NOMO-1 treated with DMSO at 0.1 percent for 48 hours (cell line): ENCODE results near the gene DAO.

Experiments used
- DNase-seq: peaks from one replicate; lab custom pipeline; 2025; ENCODE audit not compliant: unreplicated experiment; lab: John Stamatoyannopoulos, UW

Gene DAO

DNA sequence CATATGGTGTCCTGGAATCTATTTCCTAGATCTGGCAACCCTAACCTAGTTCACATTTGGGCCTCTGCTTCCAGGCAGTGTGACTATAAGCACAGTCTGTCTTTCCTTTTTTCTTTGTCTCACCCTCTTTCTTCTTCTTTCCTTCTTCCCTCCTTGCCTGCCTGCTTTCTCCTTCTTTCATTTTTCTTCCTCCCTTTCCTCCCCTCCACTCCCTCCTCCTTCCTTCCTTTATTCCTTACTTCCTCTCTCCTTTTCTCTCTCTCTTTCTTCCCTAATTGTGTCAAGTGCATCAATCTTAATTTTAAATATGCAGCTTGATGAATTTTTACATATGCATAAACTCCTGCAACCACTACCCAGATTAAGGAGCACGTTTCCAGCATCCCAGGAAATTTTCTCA lies 4.6 kb upstream of the DAO start:
- no peak for DNase-seq

GRCh38 chr12:108875682-108876361 lies 4.1 kb upstream of the DAO start:
- DNase-seq: peak; percentile 26

- DNase-seq: no peak
Measured at GRCh38 chr12:108876550-108876949, 3.3 kb upstream of the DAO start.

DNA sequence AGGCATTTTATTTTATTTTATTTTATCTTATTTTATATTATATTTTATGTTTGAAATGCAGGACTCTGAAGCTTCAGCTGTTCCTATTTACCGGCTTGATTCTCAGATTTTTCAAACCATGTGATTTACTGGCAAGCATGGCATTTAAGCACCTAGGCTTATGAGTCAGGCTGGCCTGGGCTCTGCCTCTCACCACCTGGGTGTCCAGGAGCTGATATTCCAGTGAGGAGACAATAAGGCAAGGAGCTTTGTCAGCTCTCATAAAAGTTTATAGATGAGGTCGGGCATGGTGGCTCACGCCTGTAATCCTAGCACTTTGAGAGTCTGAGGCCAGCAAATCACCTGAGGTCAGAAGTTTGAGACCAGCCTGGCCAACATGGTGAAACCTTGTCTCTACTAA lies 2.1 kb downstream of the DAO start:
- DNase-seq: no peak

DNA sequence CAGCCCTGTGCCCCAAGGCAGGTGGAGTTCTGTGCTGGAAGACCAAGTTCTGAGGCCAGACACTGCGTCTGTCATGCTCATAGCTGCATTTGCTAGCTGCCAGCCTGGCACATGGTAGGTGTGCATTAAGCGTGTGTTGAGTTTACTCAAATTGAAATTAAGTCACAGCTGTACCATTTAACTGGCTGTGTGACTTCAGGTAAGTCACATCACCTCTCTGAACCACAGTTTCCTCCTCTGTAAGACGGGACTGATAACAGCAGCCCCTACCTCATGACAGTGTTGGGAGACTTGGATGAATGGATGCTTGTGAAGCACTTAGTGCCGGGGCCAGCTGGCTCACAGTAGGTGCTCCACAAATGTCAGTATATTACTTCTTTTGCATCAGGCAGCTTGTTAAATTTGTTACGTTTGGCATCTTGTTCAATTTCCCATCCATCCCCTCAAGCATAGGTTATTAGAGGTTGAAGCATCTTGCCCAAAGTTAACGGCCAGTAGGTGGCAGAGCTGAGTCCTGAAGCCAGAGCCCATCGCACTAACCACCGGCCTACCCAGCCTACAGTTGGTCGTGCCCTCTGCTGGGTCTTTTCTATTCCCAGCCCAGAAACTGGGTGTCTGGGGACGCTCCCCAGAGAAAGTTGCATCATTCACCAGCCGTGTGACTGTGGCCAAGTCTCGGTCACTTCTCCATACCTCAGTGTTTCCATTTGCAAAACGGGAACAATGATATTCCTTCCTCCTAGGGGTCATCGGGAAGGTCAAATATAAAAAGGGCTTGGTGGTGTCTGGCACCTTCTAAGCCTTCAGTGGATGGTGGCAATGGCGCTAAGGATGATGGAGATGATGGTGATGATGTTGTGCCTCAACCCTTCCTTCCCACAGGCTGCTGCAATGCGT lies 4.5 kb downstream of the DAO start:
- DNase-seq: peak; percentile 50

DNA sequence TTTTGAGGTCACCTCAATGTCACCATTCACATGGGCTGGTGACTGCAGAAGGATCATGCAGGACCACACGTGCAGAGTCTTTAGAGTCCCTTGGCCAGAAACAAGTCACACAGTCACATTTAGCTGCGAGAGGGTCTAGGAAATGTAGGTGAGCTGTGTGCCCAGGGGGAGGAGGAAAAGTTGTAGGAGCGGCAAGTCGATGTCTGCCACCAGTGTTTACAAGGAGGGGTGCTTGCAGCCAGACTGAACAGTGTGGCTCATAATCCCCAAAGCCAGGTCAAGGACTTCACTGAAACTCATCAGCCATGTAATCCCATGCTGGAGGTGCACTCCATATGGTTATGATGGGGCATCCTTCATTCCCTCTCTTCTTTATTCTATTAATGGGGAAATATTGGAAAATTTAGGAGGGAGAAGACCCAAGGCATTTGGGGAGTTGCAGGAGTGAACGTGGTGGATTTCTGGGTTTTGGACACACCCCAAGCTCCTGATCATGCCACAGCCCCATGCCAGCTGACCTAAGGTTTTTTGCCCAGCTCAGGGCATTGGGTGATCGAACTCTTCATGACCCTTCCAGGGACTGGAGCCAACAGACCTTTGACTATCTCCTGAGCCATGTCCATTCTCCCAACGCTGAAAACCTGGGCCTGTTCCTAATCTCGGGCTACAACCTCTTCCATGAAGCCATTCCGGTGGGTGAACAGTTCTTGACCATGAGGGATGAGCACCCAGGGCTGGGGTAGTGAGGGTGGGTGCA lies 7.2 kb downstream of the DAO start:
- DNase-seq: no peak

DNA sequence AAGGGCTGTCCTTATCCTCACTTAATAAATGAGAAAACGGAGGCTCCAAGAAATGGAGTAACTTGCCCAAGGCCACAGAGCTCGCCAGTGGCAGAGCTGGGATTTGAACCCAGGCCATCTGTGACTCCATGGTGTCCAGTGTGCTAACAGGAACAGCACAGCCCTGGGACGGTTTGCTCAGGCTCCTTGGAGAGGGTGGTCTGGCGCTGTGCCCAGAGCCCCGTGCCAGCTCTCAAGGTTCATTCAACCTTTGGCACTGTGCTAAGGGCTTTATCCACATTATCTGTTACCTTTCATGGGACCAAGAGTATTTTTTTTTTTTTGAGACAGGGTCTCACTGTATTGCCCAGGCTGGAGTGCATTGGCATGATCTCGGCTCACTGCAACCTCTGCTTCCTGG lies 8.1 kb downstream of the DAO start:
- DNase-seq: no peak

GRCh38 chr12:108890208-108890607 lies 10.3 kb downstream of the DAO start:
- DNase-seq: no peak

DNA sequence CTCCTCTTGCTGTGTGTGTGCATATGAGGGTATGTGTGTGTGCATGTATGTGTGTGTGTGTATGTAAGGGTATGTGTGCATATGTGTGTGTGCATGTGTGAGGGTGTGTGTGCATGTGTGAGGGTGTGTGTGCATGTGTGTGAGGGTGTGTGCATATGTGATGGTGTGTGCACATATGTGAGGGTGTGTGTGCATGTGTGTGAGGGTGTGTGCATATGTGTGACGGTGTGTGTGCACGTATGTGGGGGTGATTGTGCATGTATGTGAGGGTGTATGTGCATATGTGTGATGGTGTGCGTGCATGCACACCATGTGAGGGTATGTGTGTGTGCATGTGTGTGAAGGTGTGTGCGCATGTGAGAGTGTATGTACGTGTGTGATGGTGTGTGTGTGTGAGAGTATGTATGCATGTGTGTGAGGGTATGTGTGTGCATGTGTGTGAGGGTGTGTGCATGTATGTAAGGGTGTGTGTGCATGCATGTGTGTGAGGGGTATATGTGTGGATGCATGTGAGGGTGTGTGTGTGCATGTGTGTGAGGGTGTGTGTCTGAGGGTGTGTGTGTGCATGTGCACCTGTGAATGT lies 15.4 kb downstream of the DAO start:
- DNase-seq: no peak

- no peak for DNase-seq
Measured at GRCh38 chr12:108896336-108896735, 16.4 kb downstream of the DAO start.

GRCh38 chr12:108896817-108897216 lies 16.9 kb downstream of the DAO start:
- no peak for DNase-seq

DNA sequence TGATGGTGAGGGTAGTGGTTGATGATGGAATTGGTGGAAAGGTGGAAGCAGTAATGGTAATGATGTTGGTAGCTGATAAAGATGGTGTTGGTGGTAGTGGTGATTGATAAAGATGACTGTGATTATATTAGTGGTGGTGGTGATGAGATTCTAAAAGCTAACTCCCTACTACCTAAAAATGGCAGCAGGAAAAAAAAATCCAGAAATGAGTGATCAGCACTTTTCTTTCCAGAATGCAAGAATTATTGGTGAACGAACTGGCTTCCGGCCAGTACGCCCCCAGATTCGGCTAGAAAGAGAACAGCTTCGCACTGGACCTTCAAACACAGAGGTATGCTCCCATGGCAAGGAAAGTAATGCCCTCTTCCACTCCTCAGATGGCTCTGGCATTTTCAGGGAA lies 19.3 kb downstream of the DAO start:
- DNase-seq: no peak

DNA sequence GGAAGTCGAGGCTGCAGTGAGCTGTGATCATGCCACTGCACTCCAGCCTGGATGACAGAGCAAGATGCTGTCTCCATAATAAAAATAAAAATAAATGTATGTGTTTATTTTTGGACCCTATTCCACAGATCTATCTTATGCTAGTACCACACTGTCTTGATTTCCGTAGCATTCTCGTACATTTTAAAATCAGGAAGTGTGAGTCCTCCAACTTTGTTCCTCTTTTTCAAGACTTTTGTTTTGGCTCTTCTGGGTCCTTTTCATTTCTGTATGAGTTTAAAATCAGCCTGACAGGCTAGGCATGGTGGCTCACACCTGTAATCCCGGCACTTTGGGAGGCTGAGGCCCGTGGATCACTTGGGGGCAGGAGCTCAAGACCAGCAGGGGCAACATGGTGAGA lies 25.8 kb downstream of the DAO start:
- DNase-seq: peak; percentile 87

- DNase-seq: no peak
Measured at GRCh38 chr12:108906971-108907370, 27.1 kb downstream of the DAO start.

DNA sequence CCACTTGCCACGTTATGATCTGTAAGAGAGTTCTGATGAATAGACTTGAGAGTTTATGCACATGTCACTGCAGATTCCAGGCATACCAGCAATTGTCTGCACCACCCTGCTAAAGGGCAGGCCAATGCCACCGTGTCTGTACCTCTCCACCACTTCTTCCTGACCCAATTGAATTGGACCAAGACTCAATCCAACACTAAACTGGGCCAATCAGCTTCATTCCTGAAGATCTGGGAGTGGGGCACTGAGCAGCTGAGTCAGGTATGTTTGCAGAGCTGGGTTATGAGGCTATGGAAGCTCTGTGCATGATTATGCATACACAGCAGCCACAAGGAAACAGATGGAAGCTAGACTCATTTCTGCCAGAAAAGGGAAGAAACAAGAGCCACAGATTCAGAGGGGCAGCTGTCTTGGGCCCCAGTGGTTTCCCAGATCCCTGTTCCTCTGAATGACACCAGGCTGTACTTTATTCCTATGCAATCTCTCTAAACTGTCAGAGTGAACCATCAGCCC lies 28.0 kb downstream of the DAO start:
- peak; percentile 76 for DNase-seq

DNA sequence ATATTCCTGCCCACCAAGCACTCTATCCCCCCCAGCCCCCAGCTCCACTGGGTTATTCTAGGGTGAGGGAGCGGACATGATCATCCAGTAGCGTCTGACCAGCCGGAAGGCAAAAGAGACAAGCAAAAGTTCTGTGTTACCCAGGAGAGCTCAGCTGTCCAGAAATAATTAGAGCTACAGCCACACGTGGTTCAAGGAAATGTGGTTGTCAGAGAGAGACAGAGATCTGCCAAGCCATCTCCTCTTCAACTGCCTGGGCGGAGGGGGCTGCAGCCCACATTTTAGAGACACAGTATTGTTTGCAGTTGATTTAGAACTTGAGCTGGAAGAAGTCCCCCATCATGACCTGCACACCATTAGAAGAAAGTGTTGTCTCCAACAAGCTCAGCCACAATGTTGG lies 30.4 kb downstream of the DAO start:
- DNase-seq: no peak

DNA sequence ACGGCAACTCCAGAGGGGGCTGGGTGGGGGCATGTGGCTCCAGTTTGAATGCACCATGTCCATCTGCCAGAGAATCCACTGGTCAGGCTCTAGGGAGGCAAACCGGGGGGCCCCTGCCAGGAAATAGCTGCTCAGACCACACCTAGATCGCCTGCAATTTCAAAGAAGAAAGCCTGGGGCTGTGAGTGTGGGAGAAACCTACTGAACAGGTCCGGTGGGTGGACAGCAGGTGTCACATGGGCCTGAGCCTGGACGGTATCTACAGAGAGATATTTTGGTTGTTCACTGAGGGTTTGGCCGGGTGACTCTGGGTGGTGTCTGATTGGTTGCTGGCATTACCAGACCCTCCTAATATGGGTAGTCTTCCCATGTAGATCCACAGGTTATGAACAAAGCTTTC lies 32.0 kb downstream of the DAO start:
- no peak for DNase-seq

GRCh38 chr12:108912361-108912760 lies 32.5 kb downstream of the DAO start:
- DNase-seq: no peak

GRCh38 chr12:108914121-108914531 lies 34.2 kb downstream of the DAO start:
- DNase-seq: peak; percentile 66

DNA sequence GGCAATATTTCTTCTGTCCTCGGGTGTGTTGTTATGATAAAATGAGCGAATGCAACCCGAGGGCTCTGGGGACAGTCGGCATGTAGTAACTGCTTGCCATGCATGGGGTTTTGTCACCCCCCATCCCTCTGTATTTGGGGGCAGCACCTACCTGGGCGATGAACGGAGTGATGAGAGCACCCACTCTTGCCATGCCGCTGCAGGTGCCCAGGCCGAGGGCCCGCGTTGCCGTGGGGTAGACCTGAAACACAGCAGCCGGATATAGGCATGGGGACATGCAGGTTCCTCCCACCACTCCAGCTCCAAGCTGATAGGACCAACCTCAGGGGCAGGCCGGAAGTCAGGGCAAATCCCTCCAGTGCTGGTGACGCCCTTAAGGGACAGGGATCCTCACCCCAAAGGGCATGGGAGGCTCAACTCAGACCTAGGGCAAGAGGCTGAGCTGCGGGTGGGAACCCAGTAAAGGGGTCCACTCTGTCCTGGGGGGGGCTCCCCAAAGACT lies 35.8 kb downstream of the DAO start:
- no peak for DNase-seq

DNA sequence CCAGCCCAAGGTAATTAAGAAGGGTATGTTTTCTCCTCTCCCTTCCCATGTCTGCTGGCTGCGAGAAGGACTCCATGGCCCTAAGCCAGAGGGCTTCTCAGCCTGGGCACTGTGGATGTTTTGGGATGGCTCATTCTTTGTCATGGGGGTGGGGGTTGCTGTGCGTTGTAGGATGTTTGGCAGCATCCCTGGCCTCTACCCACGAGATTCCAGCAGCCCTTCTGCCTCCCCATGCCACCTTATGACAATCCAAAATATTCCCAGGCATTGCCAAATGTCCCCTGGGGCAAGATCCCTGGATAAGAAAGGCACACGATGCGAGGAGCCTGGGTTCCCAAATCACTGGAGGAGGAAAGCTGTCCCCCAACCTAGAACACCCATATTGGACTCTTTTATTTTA lies 36.4 kb downstream of the DAO start:
- no peak for DNase-seq
